Fibroblast of villous mesenchyme (primary cell): ENCODE data around the gene INF2. TPM values are rescaled to one million over a fixed set of nuclear protein-coding genes. Genes with fewer than 3 reads are reported as not detected.
A peak's percentile ranks its signal among the peaks of the same experiment; 100 is the strongest.

Source experiments
- DNase-seq: peaks from one replicate; pipeline ENCODE4 v3.0.0-alpha.2; 2010; ENCODE audit warnings: low read depth
- H3K4me3 ChIP-seq: 2 replicates; pipeline ENCODE4 v1.5.1; 2011; ENCODE audit warnings: low read depth, mild to moderate bottlenecking, low read length
- CTCF ChIP-seq: IDR thresholded peaks from 2 replicates; pipeline ENCODE4 v1.5.1; 2012; ENCODE audit warnings: low read depth, mild to moderate bottlenecking, low read length; ENCODE audit not compliant: insufficient read depth
- total RNA-seq: library from RNA; depleted of rRNA; stranded (reverse); fragments of >200 nt; gene quantifications from 2 replicates; pipeline ENCODE4 v1.2.3, GENCODE V29; 2012

INF2 gene
- total RNA-seq, 1 donor, result 68.7 TPM

DNA sequence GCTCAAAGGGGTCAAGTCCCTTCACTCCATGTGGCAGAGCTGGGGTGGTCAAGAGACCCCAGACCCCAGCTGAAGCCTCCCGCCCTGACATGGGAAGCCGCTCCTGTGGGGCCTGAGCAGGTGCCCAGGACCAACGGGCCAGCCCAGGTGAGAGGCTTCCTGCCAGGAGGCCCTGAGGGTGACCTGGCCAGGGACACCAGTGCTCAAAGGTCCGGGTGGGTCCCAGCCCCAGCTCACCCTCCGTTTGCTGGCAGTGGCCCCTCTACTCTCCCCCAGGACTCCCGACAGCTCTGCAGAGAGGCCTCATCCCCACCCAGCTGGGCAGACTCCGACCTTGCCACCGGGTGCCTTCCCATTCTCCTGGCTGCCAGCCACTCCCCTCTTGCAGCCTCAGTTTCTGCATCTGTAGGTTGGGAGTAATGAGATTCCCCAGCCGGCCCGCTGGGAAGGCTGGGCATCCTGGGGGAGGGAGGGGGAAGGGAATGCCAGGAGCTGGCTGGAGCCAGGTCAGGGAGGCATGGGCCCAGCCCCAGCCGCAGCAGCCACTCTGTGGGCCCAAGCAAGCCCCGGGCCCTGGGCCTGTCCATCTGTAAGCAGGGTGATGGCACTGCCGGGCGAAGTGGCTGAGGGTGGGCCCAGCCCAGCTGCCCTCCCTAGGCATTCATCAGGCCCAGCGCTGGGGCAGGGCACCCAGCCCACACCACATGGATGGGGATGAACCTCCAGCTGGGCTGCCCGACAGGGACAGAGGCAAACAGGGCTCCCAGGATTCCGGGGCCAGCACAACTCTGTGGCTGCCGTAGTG is 10.3 kb upstream of the INF2 start:
- DNase-seq, result no peak
- no peak overlapping the region for H3K4me3 ChIP-seq
- no peak for TF ChIP-seq CTCF

- TF ChIP-seq CTCF, result no peak
- H3K4me3 ChIP-seq, result no peak overlapping the region
- DNase-seq, result peak; percentile 81
These were observed 9.2 kb upstream of the INF2 start for GRCh38 chr14:104680056-104680805.

GRCh38 chr14:104680806-104681688 is 8.4 kb upstream of the INF2 start:
- DNase-seq, result peak; percentile 82
- H3K4me3 ChIP-seq, result peak overlapping the region; percentile 3
- peak; percentile 37 for TF ChIP-seq CTCF

DNA sequence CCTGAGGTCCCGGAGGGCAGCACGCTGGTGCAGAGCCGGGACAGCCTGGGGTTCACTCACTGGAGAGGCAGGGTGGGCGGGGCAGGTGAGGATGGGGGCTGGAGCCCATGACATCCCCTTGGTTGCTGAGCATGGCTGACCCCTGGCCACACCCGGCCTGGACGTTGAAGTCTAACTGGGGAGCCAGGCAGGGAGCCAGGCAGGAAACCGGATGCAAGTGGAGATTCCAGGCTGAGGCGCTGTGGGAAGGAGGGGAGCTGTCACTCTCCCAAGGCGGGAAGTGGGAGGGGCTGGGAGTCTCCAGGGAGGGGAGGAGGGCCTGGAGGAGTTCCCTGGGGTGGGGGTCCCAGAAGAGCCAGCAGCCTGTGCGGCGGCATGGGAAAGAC is 7.7 kb upstream of the INF2 start:
- H3K4me3 ChIP-seq, result peak overlapping the region; percentile 42
- peak; percentile 79 for DNase-seq
- TF ChIP-seq CTCF, result no peak

GRCh38 chr14:104682107-104682593 is 7.3 kb upstream of the INF2 start:
- no peak for TF ChIP-seq CTCF
- no peak for DNase-seq
- peak overlapping the region; percentile 42 for H3K4me3 ChIP-seq

GRCh38 chr14:104683653-104684448 is 5.6 kb upstream of the INF2 start:
- TF ChIP-seq CTCF, result no peak
- no peak for DNase-seq
- H3K4me3 ChIP-seq, result no peak overlapping the region
